Breast epithelium (tissue), 3 donors: ENCODE results near the gene BRIP1.

Experiments used
- POLR2AphosphoS5 ChIP-seq, 3 donors: sonication (generic); formaldehyde crosslinking; IDR thresholded peaks; one replicate each; pipeline ENCODE4 v1.6.1; 2017; ENCODE audit warnings: antibody characterized with exemption in 3 of 3
- TF ChIP-seq, protein P1 (sequence below), 3 donors: fragments of 450-650 bp; IDR thresholded peaks; one replicate each; pipeline ENCODE4 v1.5.1; 2016 to 2017; ENCODE audit warnings: antibody characterized with exemption in 3 of 3, mild to moderate bottlenecking in 3 of 3, moderate library complexity in 3 of 3

DNA sequence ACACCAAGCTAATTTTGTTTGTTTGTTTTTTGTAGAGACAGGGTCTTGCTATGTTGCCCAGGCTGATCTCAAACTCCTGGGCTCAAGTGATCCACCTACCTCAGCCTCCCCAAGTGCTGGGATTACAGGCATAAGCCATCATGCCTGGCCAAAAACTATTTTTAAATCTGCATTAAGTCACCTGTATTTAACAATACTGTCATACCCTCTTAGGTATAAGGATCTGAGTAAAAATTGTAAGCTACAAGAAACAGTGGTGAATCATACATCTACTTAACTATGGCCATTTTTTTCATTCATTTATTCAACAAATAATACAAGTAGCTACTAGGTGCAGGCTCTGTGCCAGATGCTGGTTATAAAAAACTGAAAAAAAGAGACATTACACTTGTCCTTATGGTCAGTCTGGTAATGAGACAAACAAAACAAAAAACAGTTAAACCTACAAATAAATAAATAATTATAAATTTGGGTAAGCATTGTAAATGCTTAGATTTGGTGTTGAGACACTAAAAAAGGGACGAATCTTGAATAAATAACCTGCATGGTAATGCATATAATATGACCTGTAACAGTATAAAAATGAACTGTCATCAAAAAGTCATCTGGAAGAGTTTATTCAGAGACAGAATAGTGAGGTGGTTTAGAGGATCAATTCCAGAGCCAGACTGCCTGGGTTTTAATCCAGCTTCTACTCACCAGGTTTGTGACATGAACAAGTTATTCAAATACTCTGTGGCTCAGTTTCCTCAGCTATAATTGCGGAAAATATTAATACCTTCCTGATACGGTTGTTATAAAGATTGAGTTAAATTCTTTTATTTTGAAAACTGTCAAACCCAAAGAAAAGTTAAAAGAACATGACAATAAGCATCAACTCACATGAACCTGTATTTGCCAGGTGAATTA is 26.8 kb downstream of the BRIP1 start:
- no peak for TF ChIP-seq POLR2AphosphoS5 (IDR thresholded peaks at IDR 0.05)
- TF ChIP-seq, protein P1, sequence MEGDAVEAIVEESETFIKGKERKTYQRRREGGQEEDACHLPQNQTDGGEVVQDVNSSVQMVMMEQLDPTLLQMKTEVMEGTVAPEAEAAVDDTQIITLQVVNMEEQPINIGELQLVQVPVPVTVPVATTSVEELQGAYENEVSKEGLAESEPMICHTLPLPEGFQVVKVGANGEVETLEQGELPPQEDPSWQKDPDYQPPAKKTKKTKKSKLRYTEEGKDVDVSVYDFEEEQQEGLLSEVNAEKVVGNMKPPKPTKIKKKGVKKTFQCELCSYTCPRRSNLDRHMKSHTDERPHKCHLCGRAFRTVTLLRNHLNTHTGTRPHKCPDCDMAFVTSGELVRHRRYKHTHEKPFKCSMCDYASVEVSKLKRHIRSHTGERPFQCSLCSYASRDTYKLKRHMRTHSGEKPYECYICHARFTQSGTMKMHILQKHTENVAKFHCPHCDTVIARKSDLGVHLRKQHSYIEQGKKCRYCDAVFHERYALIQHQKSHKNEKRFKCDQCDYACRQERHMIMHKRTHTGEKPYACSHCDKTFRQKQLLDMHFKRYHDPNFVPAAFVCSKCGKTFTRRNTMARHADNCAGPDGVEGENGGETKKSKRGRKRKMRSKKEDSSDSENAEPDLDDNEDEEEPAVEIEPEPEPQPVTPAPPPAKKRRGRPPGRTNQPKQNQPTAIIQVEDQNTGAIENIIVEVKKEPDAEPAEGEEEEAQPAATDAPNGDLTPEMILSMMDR (IDR thresholded peaks at IDR 0.05): no peak
